ENCODE results near the gene LZTR1. TPM values are rescaled to one million over a fixed set of nuclear protein-coding genes. Genes with fewer than 3 reads are reported as not detected.
"Not testable (repeated sequence)": the region's sequence is repeated elsewhere in the genome, so short reads cannot be mapped to it uniquely, and the experiment has no call there.

The LZTR1 gene
- total RNA-seq, 1 donor from 2014 or later = 72.8 TPM

GRCh38 chr22:21033895-21034294, 51.8 kb downstream of the LZTR1 start:
- no peaks in the 10 kb centered on the region for H3K36me3 ChIP-seq
- intact Hi-C loops (cut with DNase I) = no loop called here
- H3K9me3 ChIP-seq = no peaks in the 10 kb centered on the region
- no peak for TF ChIP-seq CTCF (IDR thresholded peaks at IDR 0.05)
- H3K4me1 ChIP-seq = no peaks in the 10 kb centered on the region
- no peak for DNase-seq (ENCODE audit: low spot score in 2 of 2)
- no peak overlapping the region for H3K4me3 ChIP-seq
- H3K27ac ChIP-seq = no peak overlapping the region
- H3K27me3 ChIP-seq = no peaks in the 10 kb centered on the region

- Histone ChIP-seq H3K4me3 (no peak overlapping the region), H3K27ac (no peak overlapping the region), H3K9me3 (no peaks in the 10 kb centered on the region), H3K4me1 (no peaks in the 10 kb centered on the region), H3K36me3 (no peaks in the 10 kb centered on the region), H3K27me3 (no peaks in the 10 kb centered on the region)
- TF ChIP-seq CTCF (IDR thresholded peaks at IDR 0.05) = no peak
- DNase-seq (ENCODE audit: low spot score in 2 of 2) = no peak
- intact Hi-C loops (cut with DNase I) = no loop called here
Measured at GRCh38 chr22:21034989-21035388, 52.9 kb downstream of the LZTR1 start.

DNA sequence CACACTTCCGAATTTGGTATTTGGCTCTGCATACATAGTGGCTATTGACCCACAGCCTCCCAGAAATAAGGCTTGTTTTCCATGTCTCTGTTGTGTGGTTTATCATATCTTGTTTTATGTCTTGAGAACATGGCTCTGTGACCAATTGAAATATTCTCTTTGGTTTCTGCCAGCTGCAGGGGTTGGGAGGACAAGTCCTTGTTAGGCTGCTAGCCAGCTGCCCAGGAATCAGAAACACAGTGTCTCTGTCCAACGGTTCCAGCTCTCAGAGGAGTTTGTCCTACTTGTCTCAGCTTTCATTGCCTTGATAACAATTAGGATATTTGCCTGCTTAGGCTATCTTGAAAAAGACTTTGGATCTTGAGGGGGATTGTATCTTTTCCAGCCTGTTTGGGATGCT, 56.3 kb downstream of the LZTR1 start:
- intact Hi-C loops (cut with DNase I) = no loop called here
- H3K4me1 ChIP-seq = no peaks in the 10 kb centered on the region
- no peaks in the 10 kb centered on the region for H3K9me3 ChIP-seq
- TF ChIP-seq CTCF (IDR thresholded peaks at IDR 0.05) = no peak
- H3K36me3 ChIP-seq = no peaks in the 10 kb centered on the region
- H3K4me3 ChIP-seq = no peak overlapping the region
- H3K27me3 ChIP-seq = no peaks in the 10 kb centered on the region
- no peak overlapping the region for H3K27ac ChIP-seq
- no peak for DNase-seq (ENCODE audit: low spot score in 2 of 2)

DNA sequence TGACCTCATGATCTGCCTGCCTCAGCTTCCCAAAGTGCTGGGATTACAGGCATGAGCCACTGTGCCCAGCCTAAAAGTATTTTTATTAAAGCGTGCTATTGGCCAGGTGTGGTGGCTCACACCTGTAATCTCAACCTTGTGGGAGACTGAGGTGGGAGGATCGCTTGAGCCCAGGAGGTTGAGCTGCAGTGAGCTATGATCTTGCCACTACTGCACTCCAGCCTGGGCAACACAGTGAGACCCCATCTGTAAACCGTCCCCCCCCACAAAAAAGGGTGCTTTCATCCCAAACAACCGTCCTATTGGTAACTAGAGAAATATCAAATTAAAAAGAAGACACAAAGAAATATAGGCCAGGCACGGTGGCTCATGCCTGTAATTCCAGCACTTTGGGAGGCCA, 57.1 kb downstream of the LZTR1 start:
- DNase-seq (ENCODE audit: low spot score in 2 of 2); H3K27me3 ChIP-seq; H3K4me1 ChIP-seq; H3K36me3 ChIP-seq; H3K9me3 ChIP-seq; H3K4me3 ChIP-seq; intact Hi-C loops (cut with DNase I); H3K27ac ChIP-seq: not testable (repeated sequence)

DNA sequence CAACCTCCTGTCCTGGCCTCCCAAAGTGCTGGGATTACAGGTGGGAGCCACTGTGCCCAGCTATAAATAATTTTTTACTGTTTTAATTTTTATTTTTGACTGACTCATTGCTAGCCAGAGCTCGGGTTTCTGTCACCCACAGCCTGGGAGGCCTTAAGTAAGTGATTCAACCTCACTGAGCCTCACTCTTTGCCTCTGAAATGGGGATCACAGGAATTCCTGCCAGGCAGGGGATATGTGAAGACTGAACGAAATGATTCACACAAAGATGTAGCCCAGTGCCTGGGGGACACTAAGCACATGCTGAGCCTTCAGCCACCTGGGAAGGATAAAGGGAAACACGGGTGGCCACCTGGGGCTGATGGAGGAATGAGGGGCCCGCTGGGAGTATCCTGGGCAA, 59.8 kb downstream of the LZTR1 start:
- TF ChIP-seq CTCF (IDR thresholded peaks at IDR 0.05) = no peak
- peaks cover 7 to 15% of the 10 kb centered on the region in 2 donors for H3K4me1 ChIP-seq
- no peak for DNase-seq (ENCODE audit: low spot score in 2 of 2)
- H3K36me3 ChIP-seq = no peaks in the 10 kb centered on the region
- H3K9me3 ChIP-seq = no peaks in the 10 kb centered on the region
- no peak overlapping the region for H3K27ac ChIP-seq
- H3K4me3 ChIP-seq = no peak overlapping the region
- intact Hi-C loops (cut with DNase I) = loop anchor here (10.0 kb wide), 1 partner anchor 623 kb away; the partner anchor contains the start of gene PPIL2
- H3K27me3 ChIP-seq = no peaks in the 10 kb centered on the region

DNA sequence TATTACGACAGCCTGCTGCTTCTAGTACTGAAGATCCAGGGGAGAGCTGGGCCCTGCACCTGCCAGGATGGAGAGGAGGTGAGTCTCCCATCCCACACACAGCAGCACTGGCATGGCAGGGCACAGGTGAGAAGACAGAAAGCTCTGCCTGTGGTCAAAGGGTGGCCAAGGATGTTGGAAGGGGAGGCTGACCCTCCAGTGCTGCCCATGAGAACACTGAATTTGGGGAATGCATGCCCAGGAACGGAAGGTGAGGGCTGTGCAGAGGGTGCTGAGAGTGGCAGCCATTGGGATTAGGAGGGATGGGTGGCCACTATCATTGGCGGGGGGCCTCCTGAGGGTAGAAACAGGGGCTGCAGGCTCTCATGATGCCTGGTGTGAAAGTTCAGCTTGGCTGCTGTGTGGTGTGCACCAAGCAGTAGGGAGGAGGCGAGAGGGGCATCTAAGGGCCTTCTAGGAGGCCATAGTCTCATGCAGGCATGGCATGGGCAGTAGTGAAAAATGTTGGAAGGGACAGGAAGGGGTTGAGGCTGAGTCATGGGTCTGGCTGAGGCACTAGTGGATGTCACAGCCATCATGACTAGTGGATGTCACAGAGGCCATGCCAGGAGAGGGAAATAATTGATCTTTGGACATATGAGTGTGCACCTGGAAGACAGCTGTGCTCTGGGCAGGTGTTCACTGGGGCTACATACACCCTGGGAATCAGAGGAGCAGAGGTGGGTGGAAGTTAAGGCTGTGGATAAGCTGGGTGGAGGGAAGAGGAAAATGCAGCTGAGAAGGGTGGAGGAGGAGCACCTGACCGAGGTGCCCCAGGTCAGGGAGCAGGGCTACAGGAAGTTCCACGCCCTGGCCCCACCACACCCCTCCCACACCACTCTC, 61.1 kb downstream of the LZTR1 start:
- no peak overlapping the region for H3K27ac ChIP-seq
- intact Hi-C loops (cut with DNase I) = loop anchor here (10.0 kb wide), 1 partner anchor 622 kb away; the partner anchor contains the start of gene PPIL2

More for the DNA sequence above, 61.1 kb downstream of the LZTR1 start:
- DNase-seq (ENCODE audit: low spot score in 2 of 2) = no peak
- Histone ChIP-seq H3K4me3 (no peak overlapping the region), H3K36me3 (no peaks in the 10 kb centered on the region), H3K9me3 (no peaks in the 10 kb centered on the region), H3K4me1 (peaks cover 7 to 15% of the 10 kb centered on the region in 2 donors), H3K27me3 (no peaks in the 10 kb centered on the region)
- no peak for TF ChIP-seq CTCF (IDR thresholded peaks at IDR 0.05)

Measured in ascending aorta (tissue), 2 donors.